Activated T-cell treated with anti-CD3 and anti-CD28 coated beads for 24 hours (primary cell): Measurements from ENCODE around the gene WDR18.
"Not testable (repeated sequence)": the region's sequence is repeated elsewhere in the genome, so short reads cannot be mapped to it uniquely, and the experiment has no call there.

ENCODE experiments used
- DNase-seq: peaks from one replicate; pipeline ENCODE4 v3.0.0-alpha.2; 2020; ENCODE audit warnings: low read depth

Gene WDR18

DNA sequence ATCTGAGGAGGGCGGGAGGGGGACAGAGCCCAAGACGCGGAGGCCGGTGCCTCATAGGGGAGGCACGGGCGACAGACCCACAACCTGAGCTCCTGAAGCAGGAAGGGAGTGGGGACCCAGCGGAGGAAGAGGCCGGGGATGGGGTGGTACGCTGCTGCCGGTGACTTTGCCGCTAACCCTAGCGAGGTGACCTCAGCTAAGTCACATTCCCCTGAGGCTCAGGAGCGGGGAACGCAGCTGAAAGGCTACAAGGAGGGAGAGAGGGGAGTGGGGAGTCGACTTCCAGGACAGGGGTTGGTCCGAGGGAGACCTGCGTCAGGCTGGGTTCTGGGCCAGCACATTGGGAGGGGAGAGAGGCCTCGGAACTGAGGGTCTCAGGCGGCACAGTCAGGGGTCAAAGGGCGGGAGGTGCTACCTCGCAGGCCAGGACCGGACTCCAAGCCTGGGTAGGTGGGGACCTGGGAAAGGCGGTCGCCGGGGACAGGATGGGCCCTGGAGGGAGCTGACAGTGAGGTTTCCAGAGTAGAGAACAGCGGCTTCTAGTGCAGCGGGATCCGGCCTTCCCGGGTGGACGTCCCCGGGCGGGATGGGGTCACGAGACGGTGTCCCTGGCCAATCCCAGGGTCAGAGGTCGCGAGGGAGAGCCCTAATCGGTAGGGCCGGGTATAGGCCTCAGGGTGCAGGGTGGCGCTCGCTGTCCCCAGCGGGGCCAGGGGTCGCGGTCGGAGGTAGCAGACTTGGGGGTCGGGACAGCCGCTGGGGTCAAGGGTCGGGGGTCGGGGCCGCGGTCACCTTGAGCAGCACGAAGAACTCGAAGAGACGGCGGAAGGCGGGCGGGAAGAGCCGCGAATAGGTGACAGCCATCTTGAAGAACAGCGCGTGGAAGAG lies 36.1 kb downstream of the WDR18 start:
- DNase-seq = no peak

DNA sequence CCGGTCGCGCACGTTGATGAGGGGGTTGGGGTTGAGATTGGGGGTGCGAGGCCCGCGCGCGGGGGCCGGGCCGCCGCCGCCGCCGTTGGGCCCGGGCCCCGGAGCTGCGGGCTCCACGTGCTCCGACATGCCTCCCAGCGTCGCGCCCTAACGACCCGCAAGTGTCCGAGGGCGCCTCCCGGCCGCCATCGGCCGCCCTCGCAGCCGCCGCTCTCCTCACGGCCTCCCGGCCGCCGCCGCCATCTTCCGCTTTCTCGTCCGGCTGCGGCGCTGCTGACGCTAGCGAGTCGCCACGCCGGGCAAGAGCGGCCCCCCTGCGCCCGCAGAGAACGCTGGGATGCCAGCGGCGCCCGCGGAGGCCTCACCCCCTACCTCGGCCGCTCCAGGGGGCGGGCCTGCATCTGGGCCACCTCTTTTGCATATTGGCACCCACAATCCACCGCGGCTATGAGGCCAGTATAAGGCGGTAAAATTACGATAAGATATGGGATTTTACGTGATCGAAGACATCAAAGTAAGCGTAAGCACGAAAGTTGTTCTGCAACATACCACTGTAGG lies 36.8 kb downstream of the WDR18 start, which contains the start of gene TMEM259:
TMEM259 (minus strand) TSS at position 256 of the 558 bp plus-strand sequence; CDS start at position 129, 127 bp downstream.
- peak; percentile 96 for DNase-seq

GRCh38 chr19:1023883-1024188 lies 39.7 kb downstream of the WDR18 start:
- DNase-seq = not testable (repeated sequence)

DNA sequence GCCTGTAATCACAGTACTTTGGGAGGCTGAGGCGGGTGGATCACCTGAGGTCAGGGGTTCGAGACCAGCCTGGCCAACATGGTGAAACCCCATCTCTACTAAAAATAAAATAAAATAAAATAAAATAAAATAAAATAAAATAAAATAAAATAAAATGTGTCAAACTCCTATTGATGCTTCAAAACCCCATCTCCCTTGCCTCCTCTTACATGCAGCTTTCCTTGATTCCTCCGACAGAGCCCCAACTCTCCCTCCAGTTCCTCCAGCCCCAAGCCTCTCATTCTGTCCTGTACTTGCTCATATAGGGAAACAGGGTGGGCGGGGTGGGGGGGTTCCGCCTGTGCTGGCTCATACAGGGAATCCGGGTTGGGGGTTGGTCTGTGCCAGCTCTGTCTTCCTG lies 40.9 kb downstream of the WDR18 start:
- DNase-seq = not testable (repeated sequence)

- DNase-seq = peak; percentile 58
These were observed 42.0 kb downstream of the WDR18 start, which contains the start of gene CNN2 for GRCh38 chr19:1025960-1026782. CNN2 (plus strand) TSS chr19:1026608; CDS start chr19:1026662, 54 bp downstream.

GRCh38 chr19:1026783-1027649 lies 42.9 kb downstream of the WDR18 start:
- no peak for DNase-seq

DNA sequence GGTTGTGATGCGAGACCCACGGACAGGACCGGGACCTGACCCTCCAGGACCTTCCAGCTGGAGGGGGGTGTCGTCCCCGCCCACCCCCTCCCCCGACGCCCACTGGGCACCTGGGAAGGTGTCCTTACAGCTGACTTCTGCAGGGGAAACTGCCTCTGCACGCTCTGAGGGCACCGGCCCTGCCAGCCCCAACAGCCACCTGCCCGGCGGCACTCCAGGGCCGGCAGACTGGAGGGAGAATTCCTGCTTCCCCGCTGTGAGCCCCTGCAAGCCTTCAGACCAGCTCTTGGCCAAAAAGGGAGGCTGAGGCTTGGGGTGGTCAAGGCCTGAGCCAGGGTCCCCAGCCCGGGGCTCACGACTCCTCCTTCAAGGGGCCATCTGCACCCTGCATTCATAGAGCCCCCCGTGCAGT lies 43.5 kb downstream of the WDR18 start:
- no peak for DNase-seq

DNA sequence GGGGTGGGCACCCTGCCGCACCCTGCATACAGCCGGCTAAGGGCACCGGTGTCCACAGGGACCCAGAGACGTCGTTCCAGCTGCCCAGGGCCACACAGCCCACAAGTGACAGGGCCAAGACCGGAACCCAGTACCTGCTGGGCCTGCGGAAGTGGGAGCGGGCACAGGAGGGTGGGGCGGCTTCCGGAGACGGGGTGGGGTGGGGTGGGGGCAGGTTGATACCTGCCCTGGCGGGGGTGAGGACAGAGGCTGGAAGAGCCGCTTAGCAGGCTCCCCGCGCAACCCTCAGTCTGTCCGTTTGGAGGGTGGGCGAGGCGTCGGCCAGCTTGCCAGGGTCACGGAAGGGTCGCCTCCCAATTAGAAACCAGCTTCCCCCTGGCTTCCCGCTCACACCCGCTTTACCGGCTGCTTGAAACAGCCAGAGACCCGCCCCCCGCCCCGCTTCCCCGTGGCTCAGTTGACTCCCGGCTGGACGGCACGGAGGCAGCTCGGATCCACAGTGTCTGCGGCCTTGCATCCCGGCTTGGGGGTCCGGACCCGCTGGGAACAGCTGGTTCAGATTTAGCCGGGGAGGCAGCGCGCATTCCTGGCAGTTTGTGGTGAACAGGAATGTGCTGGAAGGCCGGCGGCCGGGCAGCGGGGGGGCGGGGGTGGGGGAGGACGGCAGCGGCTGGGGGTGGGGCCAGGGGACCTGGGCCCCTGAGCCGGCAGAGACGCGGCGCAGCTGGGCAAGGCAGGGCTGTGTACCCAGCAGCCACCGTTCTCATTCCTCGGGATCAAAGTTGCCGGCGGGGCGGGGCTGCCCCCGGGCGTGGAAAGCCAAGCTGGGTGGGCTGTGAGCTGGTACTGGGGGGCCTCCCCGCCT lies 44.1 kb downstream of the WDR18 start:
- DNase-seq = no peak

DNA sequence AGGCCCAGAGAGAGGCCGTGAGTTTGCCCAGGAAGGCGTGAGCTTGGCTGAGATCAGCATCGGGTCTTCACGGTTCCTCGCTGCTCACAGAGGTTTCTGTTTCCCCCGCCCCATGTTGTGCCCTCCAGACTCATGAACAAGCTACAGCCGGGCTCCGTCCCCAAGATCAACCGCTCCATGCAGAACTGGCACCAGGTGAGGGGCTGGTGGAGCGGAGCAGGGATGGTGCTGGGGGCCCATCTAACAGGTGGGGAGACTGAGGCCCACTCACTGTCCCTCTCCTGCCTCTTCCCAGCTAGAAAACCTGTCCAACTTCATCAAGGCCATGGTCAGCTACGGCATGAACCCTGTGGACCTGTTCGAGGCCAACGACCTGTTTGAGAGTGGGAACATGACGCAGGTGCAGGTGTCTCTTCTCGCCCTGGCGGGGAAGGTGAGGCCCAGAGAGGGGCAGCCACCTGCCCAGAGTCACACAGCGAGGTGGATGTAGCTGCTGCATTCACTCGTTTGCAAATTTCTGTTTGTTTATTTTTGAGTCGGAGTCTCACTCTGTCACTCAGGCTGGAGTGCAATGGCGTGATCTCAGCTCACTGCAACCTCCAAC lies 48.2 kb downstream of the WDR18 start:
- DNase-seq = no peak

GRCh38 chr19:1035998-1036621 lies 52.0 kb downstream of the WDR18 start:
- DNase-seq = no peak

GRCh38 chr19:1037621-1038064 lies 53.5 kb downstream of the WDR18 start:
- no peak for DNase-seq

- DNase-seq = no peak
These were observed 55.0 kb downstream of the WDR18 start for GRCh38 chr19:1038978-1039645.

DNA sequence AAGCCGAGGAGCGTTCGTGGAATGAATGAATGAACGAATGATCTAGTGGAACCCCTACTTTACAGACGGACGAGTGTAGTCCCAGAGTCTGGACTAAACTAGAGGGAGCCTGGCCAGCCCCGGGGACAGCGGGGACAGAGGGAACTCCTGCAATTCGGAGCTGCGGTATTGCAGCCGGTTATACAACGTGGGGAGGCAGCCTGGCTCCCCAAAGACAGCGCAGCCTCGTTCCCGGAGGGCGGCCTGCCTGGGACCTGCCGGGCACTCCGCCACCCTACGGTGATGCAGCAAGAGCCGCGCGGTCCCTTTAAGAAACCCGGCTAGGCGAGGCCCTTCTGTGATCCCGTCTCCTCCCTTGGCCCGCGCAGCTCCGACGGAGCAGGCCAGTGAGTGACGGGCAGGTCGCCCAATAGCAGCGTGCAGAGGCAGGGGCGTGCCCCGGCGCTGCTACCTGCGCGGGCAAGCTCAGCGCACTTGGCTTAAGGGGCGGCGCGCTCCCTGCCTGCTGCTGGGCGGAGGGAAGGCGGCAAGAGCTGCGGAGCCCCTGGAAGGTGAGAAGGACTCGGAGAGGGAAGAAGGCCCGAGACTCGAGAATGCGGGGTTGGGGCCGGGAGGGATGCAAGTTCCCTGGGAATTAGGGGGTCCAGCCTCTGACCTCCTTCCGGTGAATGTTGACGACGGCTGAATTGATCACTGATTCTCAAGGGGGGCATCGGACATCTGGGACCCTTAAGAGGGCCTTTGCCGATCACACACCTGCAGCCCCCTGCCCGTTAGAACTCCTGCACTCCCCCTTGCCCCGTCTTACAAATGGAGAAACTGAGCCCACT lies 55.7 kb downstream of the WDR18 start, which contains the start of gene ABCA7:
ABCA7 (plus strand) TSS at position 462 of the 830 bp plus-strand sequence. CDS start 1,255 bp downstream, outside the sequence.
- peak; percentile 98 for DNase-seq

GRCh38 chr19:1040476-1041271 lies 56.5 kb downstream of the WDR18 start:
- peak; percentile 87 for DNase-seq

DNA sequence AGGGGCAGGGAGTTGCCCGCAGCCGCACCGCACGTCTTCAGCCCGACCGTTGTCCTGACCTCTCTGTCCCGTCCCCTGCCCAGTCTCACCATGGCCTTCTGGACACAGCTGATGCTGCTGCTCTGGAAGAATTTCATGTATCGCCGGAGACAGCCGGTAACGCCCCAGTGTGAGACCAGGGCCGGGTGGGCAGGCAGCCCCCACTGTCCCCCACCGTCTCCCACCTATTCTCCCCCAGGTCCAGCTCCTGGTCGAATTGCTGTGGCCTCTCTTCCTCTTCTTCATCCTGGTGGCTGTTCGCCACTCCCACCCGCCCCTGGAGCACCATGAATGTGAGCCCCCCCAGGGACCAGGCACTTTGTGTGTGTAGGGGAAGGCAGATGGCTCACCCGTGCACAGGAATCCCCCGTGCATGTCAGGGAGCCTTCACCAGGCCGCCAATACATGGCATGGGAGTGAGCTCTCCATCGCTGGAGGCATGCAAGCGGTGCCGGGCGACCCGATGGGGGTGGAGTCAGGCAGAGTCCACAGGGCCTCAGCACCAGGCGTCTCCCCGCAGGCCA lies 57.2 kb downstream of the WDR18 start:
- DNase-seq = no peak

GRCh38 chr19:1041835-1042685 lies 57.9 kb downstream of the WDR18 start:
- DNase-seq = no peak
